HEK293 (cell line): Measurements from ENCODE around the gene IRAK2.

Source experiments
- HOXA7 ChIP-seq: sonication (generic); formaldehyde crosslinking; IDR thresholded peaks from 2 replicates; pipeline ENCODE4 v1.8.1; 2022; ENCODE audit warnings: missing genetic modification reagents, borderline replicate concordance
- KLF1 ChIP-seq: fragments of 450-650 bp; formaldehyde crosslinking; IDR thresholded peaks from 2 replicates; pipeline ENCODE4 v1.5.1; 2016; ENCODE audit warnings: missing biosample characterization, missing genetic modification characterization
- KLF16 ChIP-seq: fragments of 450-650 bp; formaldehyde crosslinking; IDR thresholded peaks from 2 replicates; pipeline ENCODE4 v1.5.1; 2017; ENCODE audit warnings: missing biosample characterization, missing genetic modification characterization
- KLF9 ChIP-seq: fragments of 450-650 bp; formaldehyde crosslinking; IDR thresholded peaks from 2 replicates; pipeline ENCODE4 v1.5.1; 2016; ENCODE audit warnings: missing biosample characterization, missing genetic modification characterization, low read depth
- MEIS1 ChIP-seq: sonication (generic); formaldehyde crosslinking; IDR thresholded peaks from 2 replicates; pipeline ENCODE4 v1.8.1; 2022; ENCODE audit warnings: missing genetic modification reagents, mild to moderate bottlenecking, borderline replicate concordance
- RBAK ChIP-seq: fragments of 450-650 bp; formaldehyde crosslinking; IDR thresholded peaks from 2 replicates; pipeline ENCODE4 v1.5.1; 2016; ENCODE audit warnings: missing biosample characterization, missing genetic modification characterization
- SETDB1 ChIP-seq: IDR thresholded peaks from one replicate; pipeline ENCODE4 v1.6.1; 2017; ENCODE audit warnings: mild to moderate bottlenecking, low read length, moderate library complexity, mixed read lengths; ENCODE audit not compliant: insufficient read length
- ZBTB1 ChIP-seq: fragments of 450-650 bp; formaldehyde crosslinking; IDR thresholded peaks from 2 replicates; pipeline ENCODE4 v1.5.1; 2016; ENCODE audit warnings: missing biosample characterization, missing genetic modification characterization
- ZBTB17 ChIP-seq: fragments of 450-650 bp; formaldehyde crosslinking; IDR thresholded peaks from 2 replicates; pipeline ENCODE4 v1.5.1; 2016; ENCODE audit warnings: missing biosample characterization, missing genetic modification characterization
- ZBTB21 ChIP-seq: fragments of 450-650 bp; formaldehyde crosslinking; IDR thresholded peaks from 2 replicates; pipeline ENCODE4 v1.5.1; 2017; ENCODE audit warnings: missing biosample characterization, missing genetic modification characterization
- ZBTB48 ChIP-seq: fragments of 450-650 bp; formaldehyde crosslinking; IDR thresholded peaks from 2 replicates; pipeline ENCODE4 v1.5.1; 2016; ENCODE audit warnings: missing biosample characterization, missing genetic modification characterization
- ZFP41 ChIP-seq: fragments of 450-650 bp; formaldehyde crosslinking; IDR thresholded peaks from 2 replicates; pipeline ENCODE4 v1.5.1; 2016; ENCODE audit warnings: missing biosample characterization, missing genetic modification characterization, borderline replicate concordance
- ZNF10 ChIP-seq: fragments of 450-650 bp; formaldehyde crosslinking; IDR thresholded peaks from 2 replicates; pipeline ENCODE4 v1.5.1; 2017; ENCODE audit warnings: missing biosample characterization, missing genetic modification characterization
- ZNF114 ChIP-seq: fragments of 450-650 bp; formaldehyde crosslinking; IDR thresholded peaks from 2 replicates; pipeline ENCODE4 v1.5.0; 2017; ENCODE audit warnings: missing biosample characterization, missing genetic modification characterization
- ZNF169 ChIP-seq: fragments of 450-650 bp; formaldehyde crosslinking; IDR thresholded peaks from 2 replicates; pipeline ENCODE4 v1.5.1; 2016; ENCODE audit warnings: missing biosample characterization, missing genetic modification characterization
- ZNF221 ChIP-seq: fragments of 450-650 bp; formaldehyde crosslinking; IDR thresholded peaks from 2 replicates; pipeline ENCODE4 v1.5.1; 2017; ENCODE audit warnings: missing biosample characterization, missing genetic modification characterization, borderline replicate concordance
- ZNF274 ChIP-seq, 2 experiments: fragments of 200-500 bp in 1 of 2; fragments of 450-650 bp in 1 of 2; sonication (Bioruptor generic) in 1 of 2; formaldehyde crosslinking in 1 of 2; IDR thresholded peaks; 2 replicates each; pipeline versions ENCODE4 v1.5.1 to v1.6.1; 2014 to 2016; ENCODE audit warnings: borderline replicate concordance in 1 of 2, inconsistent platforms in 1 of 2, low read length in 1 of 2, missing biosample characterization in 1 of 2, missing genetic modification characterization in 1 of 2
- ZNF37A ChIP-seq: fragments of 450-650 bp; IDR thresholded peaks from 2 replicates; pipeline ENCODE4 v1.5.1; 2018; ENCODE audit warnings: missing biosample characterization, missing genetic modification characterization
- ZNF394 ChIP-seq: fragments of 450-650 bp; formaldehyde crosslinking; IDR thresholded peaks from 2 replicates; pipeline ENCODE4 v1.5.1; 2016; ENCODE audit warnings: missing biosample characterization, missing genetic modification characterization, mild to moderate bottlenecking, moderate library complexity, borderline replicate concordance
- ZNF473 ChIP-seq: fragments of 450-650 bp; formaldehyde crosslinking; IDR thresholded peaks from 2 replicates; pipeline ENCODE4 v1.5.1; 2017; ENCODE audit warnings: missing biosample characterization, missing genetic modification characterization
- ZNF521 ChIP-seq: fragments of 450-650 bp; formaldehyde crosslinking; IDR thresholded peaks from 2 replicates; pipeline ENCODE4 v1.5.1; 2017; ENCODE audit warnings: missing biosample characterization, mild to moderate bottlenecking, missing genetic modification characterization
- ZNF530 ChIP-seq: fragments of 450-650 bp; formaldehyde crosslinking; IDR thresholded peaks from 2 replicates; pipeline ENCODE4 v1.5.1; 2016; ENCODE audit warnings: low read depth, missing biosample characterization, missing genetic modification characterization
- ZNF548 ChIP-seq: fragments of 450-650 bp; formaldehyde crosslinking; IDR thresholded peaks from 2 replicates; pipeline ENCODE4 v1.5.1; 2016; ENCODE audit warnings: missing biosample characterization, missing genetic modification characterization
- ZNF585B ChIP-seq: fragments of 450-650 bp; formaldehyde crosslinking; IDR thresholded peaks from 2 replicates; pipeline ENCODE4 v1.5.1; 2016; ENCODE audit warnings: missing biosample characterization, missing genetic modification characterization
- ZNF600 ChIP-seq: fragments of 450-650 bp; formaldehyde crosslinking; IDR thresholded peaks from 2 replicates; pipeline ENCODE4 v1.5.1; 2016; ENCODE audit warnings: missing biosample characterization, missing genetic modification characterization
- ZNF76 ChIP-seq: fragments of 450-650 bp; formaldehyde crosslinking; IDR thresholded peaks from 2 replicates; pipeline ENCODE4; 2016; ENCODE audit warnings: low read depth, missing biosample characterization, missing genetic modification characterization, borderline replicate concordance
- ZNF785 ChIP-seq: fragments of 450-650 bp; formaldehyde crosslinking; IDR thresholded peaks from 2 replicates; pipeline ENCODE4 v1.5.1; 2016; ENCODE audit warnings: missing biosample characterization, missing genetic modification characterization
- ZSCAN23 ChIP-seq: fragments of 450-650 bp; formaldehyde crosslinking; IDR thresholded peaks from 2 replicates; pipeline ENCODE4 v1.5.1; 2016; ENCODE audit warnings: missing biosample characterization, missing genetic modification characterization
- TF ChIP-seq, protein P1 (sequence below): fragments of 450-650 bp; formaldehyde crosslinking; IDR thresholded peaks from 2 replicates; pipeline ENCODE4 v1.5.1; 2016; ENCODE audit warnings: missing biosample characterization, missing genetic modification characterization
- TF ChIP-seq, protein P2 (sequence below): fragments of 450-650 bp; formaldehyde crosslinking; IDR thresholded peaks from 2 replicates; pipeline ENCODE4 v1.5.1; 2017; ENCODE audit warnings: missing biosample characterization, missing genetic modification characterization
- TF ChIP-seq, protein P3 (sequence below): IDR thresholded peaks from 2 replicates; pipeline ENCODE4 v1.6.1; 2011; ENCODE audit warnings: mild to moderate bottlenecking, low read depth, low read length, borderline replicate concordance
- TF ChIP-seq, protein P4 (sequence below): fragments of 450-650 bp; formaldehyde crosslinking; IDR thresholded peaks from 2 replicates; pipeline ENCODE4 v1.5.1; 2016; ENCODE audit warnings: missing biosample characterization, missing genetic modification characterization
- TF ChIP-seq, protein P5 (sequence below): fragments of 450-650 bp; formaldehyde crosslinking; IDR thresholded peaks from 2 replicates; pipeline ENCODE4 v1.5.1; 2016; ENCODE audit warnings: missing biosample characterization, missing genetic modification characterization

IRAK2 gene

DNA sequence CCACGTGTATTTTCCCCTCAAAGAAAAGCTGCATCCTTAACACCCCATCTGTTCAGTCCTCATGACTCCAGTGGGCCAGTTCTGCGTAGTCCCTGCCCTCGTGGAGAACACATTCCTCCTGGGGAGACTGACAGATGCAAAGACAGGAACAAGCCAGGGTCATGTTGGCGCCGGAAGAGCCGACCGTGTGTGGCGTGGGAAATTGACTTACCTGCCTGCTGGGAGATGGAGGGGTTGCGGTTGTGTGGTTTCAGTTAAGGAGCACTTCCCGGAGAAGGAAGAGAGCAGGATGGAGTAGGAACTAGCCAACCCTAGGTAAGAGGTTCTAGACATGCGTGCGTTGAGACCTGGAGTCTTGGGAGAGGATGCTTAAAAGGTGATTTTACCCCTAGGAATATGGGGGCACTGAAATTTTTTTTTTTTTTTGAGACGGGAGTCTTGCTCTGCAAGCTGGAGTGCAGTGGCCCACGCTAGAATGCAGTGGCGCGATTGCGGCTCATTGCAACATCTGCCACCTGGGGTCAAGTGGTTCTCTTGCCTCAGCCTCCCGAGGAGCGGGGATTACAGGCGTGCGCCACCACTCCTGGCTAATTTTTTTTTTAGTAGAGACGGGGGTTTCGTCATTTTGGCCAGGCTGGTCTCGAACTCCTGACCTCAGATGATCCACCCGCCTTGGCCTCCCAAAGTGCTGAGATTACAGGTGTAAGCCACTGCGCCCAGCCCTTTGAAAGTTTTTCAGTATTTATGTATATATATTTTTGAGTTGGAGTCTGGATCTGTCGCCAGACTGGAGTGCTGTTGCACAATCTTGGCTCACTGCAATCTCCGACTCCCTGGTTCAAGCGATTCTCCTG lies 21.8 kb upstream of the IRAK2 start (continued):
- TF ChIP-seq, protein P1, sequence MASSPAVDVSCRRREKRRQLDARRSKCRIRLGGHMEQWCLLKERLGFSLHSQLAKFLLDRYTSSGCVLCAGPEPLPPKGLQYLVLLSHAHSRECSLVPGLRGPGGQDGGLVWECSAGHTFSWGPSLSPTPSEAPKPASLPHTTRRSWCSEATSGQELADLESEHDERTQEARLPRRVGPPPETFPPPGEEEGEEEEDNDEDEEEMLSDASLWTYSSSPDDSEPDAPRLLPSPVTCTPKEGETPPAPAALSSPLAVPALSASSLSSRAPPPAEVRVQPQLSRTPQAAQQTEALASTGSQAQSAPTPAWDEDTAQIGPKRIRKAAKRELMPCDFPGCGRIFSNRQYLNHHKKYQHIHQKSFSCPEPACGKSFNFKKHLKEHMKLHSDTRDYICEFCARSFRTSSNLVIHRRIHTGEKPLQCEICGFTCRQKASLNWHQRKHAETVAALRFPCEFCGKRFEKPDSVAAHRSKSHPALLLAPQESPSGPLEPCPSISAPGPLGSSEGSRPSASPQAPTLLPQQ (tag by site-specific recombination), result no peak
- TF ChIP-seq ZNF114 (tag by site-specific recombination) (no peak), ZNF37A (tag by site-specific recombination) (no peak), ZNF76 (no peak), ZNF548 (tag by site-specific recombination) (no peak), ZBTB21 (tag by site-specific recombination) (0 out of 2 replicates have a peak, but pooled peaks have one; percentile 18), ZNF274 (IDR thresholded peaks at IDR 0.05; ENCODE audit: low read length) (no peak), ZNF274 (tag by site-specific recombination; IDR thresholded peaks at IDR 0.05; ENCODE audit: borderline replicate concordance) (no peak), ZNF600 (peak; percentile 36), MEIS1 (CRISPR knock-in tag) (no peak), ZBTB48 (tag by site-specific recombination) (no peak), RBAK (tag by site-specific recombination) (no peak), ZNF394 (tag by site-specific recombination) (no peak), HOXA7 (no peak), KLF1 (tag by site-specific recombination) (no peak), ZNF221 (tag by site-specific recombination) (no peak), KLF9 (tag by site-specific recombination) (no peak), ZBTB1 (tag by site-specific recombination) (no peak), ZNF521 (tag by site-specific recombination) (no peak), ZNF585B (no peak), KLF16 (peak; percentile 50; the same call in 1 of the 2 replicates), ZNF530 (tag by site-specific recombination) (no peak), SETDB1 (peak; percentile 47), ZNF10 (tag by site-specific recombination) (no peak), ZBTB17 (tag by site-specific recombination) (peak; percentile 80), ZSCAN23 (tag by site-specific recombination) (peak; percentile 51; the same call in 1 of the 2 replicates), ZNF473 (tag by site-specific recombination) (no peak), ZNF785 (tag by site-specific recombination) (0 out of 2 replicates have a peak, but pooled peaks have one; percentile 20), ZFP41 (no peak), ZNF169 (tag by site-specific recombination) (no peak)
- TF ChIP-seq, protein P2, sequence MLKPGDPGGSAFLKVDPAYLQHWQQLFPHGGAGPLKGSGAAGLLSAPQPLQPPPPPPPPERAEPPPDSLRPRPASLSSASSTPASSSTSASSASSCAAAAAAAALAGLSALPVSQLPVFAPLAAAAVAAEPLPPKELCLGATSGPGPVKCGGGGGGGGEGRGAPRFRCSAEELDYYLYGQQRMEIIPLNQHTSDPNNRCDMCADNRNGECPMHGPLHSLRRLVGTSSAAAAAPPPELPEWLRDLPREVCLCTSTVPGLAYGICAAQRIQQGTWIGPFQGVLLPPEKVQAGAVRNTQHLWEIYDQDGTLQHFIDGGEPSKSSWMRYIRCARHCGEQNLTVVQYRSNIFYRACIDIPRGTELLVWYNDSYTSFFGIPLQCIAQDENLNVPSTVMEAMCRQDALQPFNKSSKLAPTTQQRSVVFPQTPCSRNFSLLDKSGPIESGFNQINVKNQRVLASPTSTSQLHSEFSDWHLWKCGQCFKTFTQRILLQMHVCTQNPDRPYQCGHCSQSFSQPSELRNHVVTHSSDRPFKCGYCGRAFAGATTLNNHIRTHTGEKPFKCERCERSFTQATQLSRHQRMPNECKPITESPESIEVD (tag by site-specific recombination), result no peak
- TF ChIP-seq, protein P3, sequence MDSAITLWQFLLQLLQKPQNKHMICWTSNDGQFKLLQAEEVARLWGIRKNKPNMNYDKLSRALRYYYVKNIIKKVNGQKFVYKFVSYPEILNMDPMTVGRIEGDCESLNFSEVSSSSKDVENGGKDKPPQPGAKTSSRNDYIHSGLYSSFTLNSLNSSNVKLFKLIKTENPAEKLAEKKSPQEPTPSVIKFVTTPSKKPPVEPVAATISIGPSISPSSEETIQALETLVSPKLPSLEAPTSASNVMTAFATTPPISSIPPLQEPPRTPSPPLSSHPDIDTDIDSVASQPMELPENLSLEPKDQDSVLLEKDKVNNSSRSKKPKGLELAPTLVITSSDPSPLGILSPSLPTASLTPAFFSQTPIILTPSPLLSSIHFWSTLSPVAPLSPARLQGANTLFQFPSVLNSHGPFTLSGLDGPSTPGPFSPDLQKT, result no peak
- TF ChIP-seq, protein P4, sequence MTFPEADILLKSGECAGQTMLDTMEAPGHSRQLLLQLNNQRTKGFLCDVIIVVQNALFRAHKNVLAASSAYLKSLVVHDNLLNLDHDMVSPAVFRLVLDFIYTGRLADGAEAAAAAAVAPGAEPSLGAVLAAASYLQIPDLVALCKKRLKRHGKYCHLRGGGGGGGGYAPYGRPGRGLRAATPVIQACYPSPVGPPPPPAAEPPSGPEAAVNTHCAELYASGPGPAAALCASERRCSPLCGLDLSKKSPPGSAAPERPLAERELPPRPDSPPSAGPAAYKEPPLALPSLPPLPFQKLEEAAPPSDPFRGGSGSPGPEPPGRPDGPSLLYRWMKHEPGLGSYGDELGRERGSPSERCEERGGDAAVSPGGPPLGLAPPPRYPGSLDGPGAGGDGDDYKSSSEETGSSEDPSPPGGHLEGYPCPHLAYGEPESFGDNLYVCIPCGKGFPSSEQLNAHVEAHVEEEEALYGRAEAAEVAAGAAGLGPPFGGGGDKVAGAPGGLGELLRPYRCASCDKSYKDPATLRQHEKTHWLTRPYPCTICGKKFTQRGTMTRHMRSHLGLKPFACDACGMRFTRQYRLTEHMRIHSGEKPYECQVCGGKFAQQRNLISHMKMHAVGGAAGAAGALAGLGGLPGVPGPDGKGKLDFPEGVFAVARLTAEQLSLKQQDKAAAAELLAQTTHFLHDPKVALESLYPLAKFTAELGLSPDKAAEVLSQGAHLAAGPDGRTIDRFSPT (tag by site-specific recombination), result 0 out of 2 replicates have a peak, but pooled peaks have one; percentile 38
- TF ChIP-seq, protein P5, sequence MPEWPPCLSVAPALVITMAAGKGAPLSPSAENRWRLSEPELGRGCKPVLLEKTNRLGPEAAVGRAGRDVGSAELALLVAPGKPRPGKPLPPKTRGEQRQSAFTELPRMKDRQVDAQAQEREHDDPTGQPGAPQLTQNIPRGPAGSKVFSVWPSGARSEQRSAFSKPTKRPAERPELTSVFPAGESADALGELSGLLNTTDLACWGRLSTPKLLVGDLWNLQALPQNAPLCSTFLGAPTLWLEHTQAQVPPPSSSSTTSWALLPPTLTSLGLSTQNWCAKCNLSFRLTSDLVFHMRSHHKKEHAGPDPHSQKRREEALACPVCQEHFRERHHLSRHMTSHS (tag by site-specific recombination), result no peak
